GM12801 (cell line): ENCODE measurements around the gene PIK3CA.

ENCODE experiments used
- CTCF ChIP-seq: IDR thresholded peaks from one replicate; pipeline ENCODE4 v1.5.1; 2011; ENCODE audit warnings: control low read depth; ENCODE audit not compliant: insufficient read length; ENCODE audit errors: extremely low read depth

The PIK3CA gene

GRCh38 chr3:179184826-179185225 is 36.7 kb downstream of the PIK3CA start:
- TF ChIP-seq CTCF, result no peak

GRCh38 chr3:179186426-179186825 is 38.3 kb downstream of the PIK3CA start:
- TF ChIP-seq CTCF, result no peak

GRCh38 chr3:179189759-179190158 is 41.6 kb downstream of the PIK3CA start:
- no peak for TF ChIP-seq CTCF

GRCh38 chr3:179190581-179190980 is 42.4 kb downstream of the PIK3CA start:
- TF ChIP-seq CTCF, result no peak

GRCh38 chr3:179192542-179192941 is 44.4 kb downstream of the PIK3CA start:
- TF ChIP-seq CTCF, result no peak

GRCh38 chr3:179194931-179195330 is 46.8 kb downstream of the PIK3CA start:
- TF ChIP-seq CTCF, result no peak

- no peak for TF ChIP-seq CTCF
Measured at GRCh38 chr3:179196098-179196497, 47.9 kb downstream of the PIK3CA start.

GRCh38 chr3:179196700-179197099 is 48.5 kb downstream of the PIK3CA start:
- no peak for TF ChIP-seq CTCF
